K562 (cell line): Measurements from ENCODE around the gene KIZ. TPM values are rescaled to one million over a fixed set of nuclear protein-coding genes. Genes with fewer than 3 reads are reported as not detected.

Experiments used
- ATF3 ChIP-seq, 2 experiments: fragments of 450-650 bp in 1 of 2; sonication (generic) in 1 of 2; formaldehyde crosslinking in 1 of 2; IDR thresholded peaks in 1 of 2; conservative IDR thresholded peaks in 1 of 2; 2 replicates each; pipeline versions ENCODE4 v1.6.1 to v1.8.1; 2016 to 2023; ENCODE audit warnings: mild to moderate bottlenecking in 2 of 2, moderate library complexity in 2 of 2, inconsistent platforms in 1 of 2, missing genetic modification reagents in 1 of 2
- CBX5 ChIP-seq: IDR thresholded peaks from 2 replicates; pipeline ENCODE4 v1.6.1; 2014; ENCODE audit warnings: low read depth, borderline replicate concordance
- FIP1L1 ChIP-seq: fragments of 200-400 bp; formaldehyde crosslinking; IDR thresholded peaks from 2 replicates; pipeline ENCODE4 v1.6.1; 2018; ENCODE audit warnings: mild to moderate bottlenecking, low read depth, low read length; ENCODE audit not compliant: poor library complexity, severe bottlenecking
- HDGF ChIP-seq: fragments of 450-650 bp; IDR thresholded peaks from 2 replicates; pipeline ENCODE4 v1.6.1; 2016
- HEY1 ChIP-seq: fragments of 250-450 bp; sonication (Bioruptor Pico); IDR thresholded peaks from 2 replicates; pipeline ENCODE4 v1.5.0; 2020; ENCODE audit warnings: mild to moderate bottlenecking, moderate library complexity, borderline replicate concordance
- MYC ChIP-seq, 2 experiments: fragments of 250-450 bp in 1 of 2; sonication (Bioruptor Pico) in 1 of 2; IDR thresholded peaks; 2 replicates each; pipeline versions ENCODE4 v1.5.1 to v1.6.1; 2012 to 2021; ENCODE audit warnings: low read depth in 2 of 2, borderline replicate concordance in 1 of 2, improper control_type of control experiment in 1 of 2, low read length in 1 of 2, mild to moderate bottlenecking in 1 of 2, moderate library complexity in 1 of 2
- NFRKB ChIP-seq: fragments of 450-650 bp; IDR thresholded peaks from 2 replicates; pipeline ENCODE4 v1.6.1; 2016; ENCODE audit warnings: low read depth
- POLR2G ChIP-seq: fragments of 200-400 bp; formaldehyde crosslinking; IDR thresholded peaks from 2 replicates; pipeline ENCODE4 v1.6.1; 2017; ENCODE audit warnings: low read depth, mild to moderate bottlenecking, antibody characterized with exemption, low read length, moderate library complexity
- RBM14 ChIP-seq: fragments of 200-400 bp; formaldehyde crosslinking; IDR thresholded peaks from 2 replicates; pipeline ENCODE4 v1.6.1; 2018; ENCODE audit warnings: low read depth, mild to moderate bottlenecking, low read length, moderate library complexity, borderline replicate concordance; ENCODE audit not compliant: insufficient read depth
- TFAP4 ChIP-seq: sonication (generic); formaldehyde crosslinking; IDR thresholded peaks from 2 replicates; pipeline ENCODE4 v1.8.0; 2022; ENCODE audit warnings: missing genetic modification reagents, mild to moderate bottlenecking, moderate library complexity, borderline replicate concordance
- ZNF407 ChIP-seq: fragments of 450-650 bp; IDR thresholded peaks from 2 replicates; pipeline ENCODE4 v1.6.1; 2016; ENCODE audit warnings: low read depth
- ZNF586 ChIP-seq: fragments of 450-650 bp; formaldehyde crosslinking; conservative IDR thresholded peaks from 2 replicates; pipeline ENCODE4 v1.4.0; 2020; ENCODE audit warnings: mild to moderate bottlenecking, moderate library complexity
- polyA plus RNA-seq, 8 experiments: library from polyadenylated mRNA; depleted of rRNA in 4 of 8; stranded (reverse) in 5 of 8; unstranded in 3 of 8; fragments of >200 nt; fragmentation: Nextera tagmentation in 2 of 8; fragmentation: Illumina TruSeq in 1 of 8; extraction: Ambion mirVana in 2 of 8; extraction: Trizol in 1 of 8; gene quantifications; 2 replicates each; pipeline versions ENCODE4 v1.2.1 to v1.2.3, GENCODE V29; 2011 to 2014; ENCODE audit warnings: inconsistent platforms in 1 of 8, missing spikeins in 1 of 8
- total RNA-seq, 7 experiments: library from RNA; depleted of rRNA in 6 of 7; stranded (reverse); fragments of >200 nt in 6 of 7; fragmentation: Illumina TruSeq in 2 of 7; extraction: Trizol in 2 of 7; gene quantifications; 2 replicates each; pipeline versions ENCODE4 v1.2.1 to v1.2.3, GENCODE V29; 2011 to 2021; ENCODE audit warnings: low replicate concordance in 1 of 7

KIZ gene
- total and polyA plus RNA-seq, 9 of the 15 experiments (the other 6 are each of a cell fraction or from before 2014, with no cell fraction given) = 4.9 to 21.1 (median 13.5) TPM

- TF ChIP-seq FIP1L1 (no peak), ZNF407 (no peak), ZNF586 (CRISPR knock-in tag) (no peak), CBX5 (no peak), HEY1 (CRISPR knock-in tag) (no peak), TFAP4 (no peak), HDGF (no peak), NFRKB (no peak), RBM14 (no peak), ATF3 (IDR thresholded peaks at IDR 0.05) (peak; percentile 77), ATF3 (CRISPR knock-in tag; conservative IDR thresholded peaks at IDR 0.05) (no peak), MYC (IDR thresholded peaks at IDR 0.05; ENCODE audit: low read depth, low read length) (no peak), MYC (CRISPR knock-in tag; IDR thresholded peaks at IDR 0.05; ENCODE audit: borderline replicate concordance, low read depth) (no peak), POLR2G (no peak)
These were observed 16.7 kb upstream of the KIZ start (continued) for GRCh38 chr20:21109144-21109543.
